OCI-LY7 (cell line): ENCODE data around the gene LIN52. TPM values are rescaled to one million over a fixed set of nuclear protein-coding genes. Genes with fewer than 3 reads are reported as not detected.
A peak's percentile ranks its signal among the peaks of the same experiment; 100 is the strongest.

Experiments used
- BruUV-seq: library from RNA; stranded (reverse); fragments of 400-500 nt; replicated peaks from 2 replicates; lab custom pipeline; 2021; lab: Mats Ljungman, UMichigan
- CTCF ChIA-PET: fragments of 300-600 bp; sonication (Branson Sonifier 250); formaldehyde crosslinking; loops from one replicate; lab custom pipeline; 2022; ENCODE audit warnings: antibody characterized with exemption; ENCODE audit not compliant: unreplicated experiment; lab: Charles Lee
- POLR2A ChIA-PET: fragments of 300-600 bp; sonication (Branson Sonifier 250); formaldehyde crosslinking; loops from one replicate; lab custom pipeline; 2022; ENCODE audit warnings: antibody characterized with exemption; lab: Charles Lee
- DNase-seq: peaks from one replicate; pipeline ENCODE4 v3.0.0-alpha.2; 2015; ENCODE audit warnings: low spot score
- H2AFZ ChIP-seq: fragments of 200-600 bp; sonication (generic), shearing (Covaris generic); 2 replicates; pipeline ENCODE4 v1.6.1; 2014; ENCODE audit warnings: mild to moderate bottlenecking, antibody characterized with exemption, low read length, moderate library complexity
- H3K27ac ChIP-seq: fragments of 200-600 bp; sonication (generic); 2 replicates; pipeline ENCODE4 v1.5.1; 2014; ENCODE audit warnings: mixed run types, low read depth, mild to moderate bottlenecking, moderate library complexity, low read length, inconsistent platforms; ENCODE audit not compliant: poor library complexity, severe bottlenecking
- H3K36me3 ChIP-seq: fragments of 200-600 bp; sonication (generic); 2 replicates; pipeline ENCODE4 v1.6.1; 2014; ENCODE audit warnings: mild to moderate bottlenecking, antibody characterized with exemption, low read length, moderate library complexity, mixed read lengths; ENCODE audit not compliant: insufficient read depth
- H3K4me1 ChIP-seq: fragments of 200-600 bp; sonication (generic); 2 replicates; pipeline ENCODE4 v1.5.1; 2014; ENCODE audit warnings: mild to moderate bottlenecking, low read length; ENCODE audit not compliant: insufficient read depth, poor library complexity, severe bottlenecking
- H3K4me2 ChIP-seq: fragments of 200-600 bp; sonication (generic); 2 replicates; pipeline ENCODE4 v1.6.1; 2014; ENCODE audit warnings: mild to moderate bottlenecking, low read length
- H3K4me3 ChIP-seq: fragments of 200-600 bp; sonication (generic); 2 replicates; pipeline ENCODE4 v1.5.1; 2014; ENCODE audit warnings: mild to moderate bottlenecking, low read depth, low read length; ENCODE audit not compliant: poor library complexity, severe bottlenecking
- H3K79me2 ChIP-seq: fragments of 200-600 bp; sonication (generic); 2 replicates; pipeline ENCODE4 v1.6.1; 2016; ENCODE audit warnings: low read depth, mild to moderate bottlenecking, low read length, moderate library complexity, mixed read lengths; ENCODE audit not compliant: insufficient read depth
- H3K9me2 ChIP-seq: fragments of 200-600 bp; sonication (generic); 2 replicates; pipeline ENCODE4 v1.6.1; 2016; ENCODE audit warnings: mild to moderate bottlenecking, low read length, mixed read lengths; ENCODE audit not compliant: insufficient read depth
- H3K9me3 ChIP-seq: fragments of 200-600 bp; sonication (generic); 2 replicates; pipeline ENCODE4 v1.6.1; 2014; ENCODE audit warnings: mild to moderate bottlenecking, mixed run types, low read length, mixed read lengths
- H4K20me1 ChIP-seq: fragments of 200-600 bp; sonication (generic); 2 replicates; pipeline ENCODE4 v1.6.1; 2014; ENCODE audit warnings: mild to moderate bottlenecking, antibody characterized with exemption, low read length, moderate library complexity, mixed read lengths; ENCODE audit not compliant: insufficient read depth
- EZH2phosphoT487 ChIP-seq: fragments of 200-600 bp; sonication (generic); IDR thresholded peaks from 2 replicates; pipeline ENCODE4 v1.6.1; 2018; ENCODE audit warnings: low read depth, borderline replicate concordance, mild to moderate bottlenecking, mixed run types, antibody characterized with exemption, low read length, moderate library complexity, mixed read lengths
- intact Hi-C: fragments of 100-400 bp; cut with micrococcal nuclease; formaldehyde crosslinking; loops from one replicate; pipeline ENCODE4 v1.10.0; 2022; ENCODE audit not compliant: unreplicated experiment
- total RNA-seq, 2 experiments: library from RNA; depleted of rRNA in 1 of 2; stranded (reverse); fragments of >200 nt in 1 of 2; shearing (Covaris generic) in 1 of 2; gene quantifications; 2 replicates each; pipeline ENCODE4 v1.2.3, GENCODE V29; 2014 to 2022
- TF ChIP-seq, protein P1 (sequence below): fragments of 200-600 bp; sonication (generic); conservative IDR thresholded peaks from 2 replicates; pipeline ENCODE4 v1.5.1; 2014; ENCODE audit warnings: mild to moderate bottlenecking, antibody characterized with exemption, low read length, moderate library complexity, mixed read lengths

Gene LIN52
- total RNA-seq, 2 experiments from 2014 or later, result 9.8 to 18.0 TPM

DNA sequence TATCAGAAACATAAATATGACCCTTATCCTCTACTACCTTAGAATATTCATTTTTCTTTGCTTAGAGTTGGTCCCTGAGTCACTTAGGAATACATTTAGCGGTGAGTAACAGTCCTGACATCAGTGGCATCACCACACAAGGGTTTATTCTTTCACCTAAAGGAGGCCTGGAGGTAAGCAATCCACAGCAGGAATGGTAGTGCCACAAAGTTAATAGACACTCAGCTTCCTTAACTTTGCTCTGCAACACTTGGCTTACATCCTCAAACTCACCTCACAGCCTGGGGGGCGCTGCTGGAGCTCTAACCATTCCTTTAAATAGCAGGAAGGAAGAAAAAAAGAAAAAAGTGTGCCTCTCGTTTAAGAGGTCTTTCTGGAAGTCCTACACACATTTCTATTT, 36.5 kb upstream of the LIN52 start:
- no peaks in the 10 kb centered on the region for H3K9me2 ChIP-seq
- no TSS peak for BruUV-seq
- no peak overlapping the region for H3K4me2 ChIP-seq
- H3K9me3 ChIP-seq, result no peaks in the 10 kb centered on the region
- no peaks in the 10 kb centered on the region for H4K20me1 ChIP-seq
- intact Hi-C loops, result no loop called here
- no peak overlapping the region for H3K27ac ChIP-seq
- H3K4me1 ChIP-seq, result peaks cover 11% of the 10 kb centered on the region
- no peak overlapping the region for H2AFZ ChIP-seq
- no peaks in the 10 kb centered on the region for H3K36me3 ChIP-seq
- no peak overlapping the region for H3K4me3 ChIP-seq
- POLR2A ChIA-PET, result interaction anchor here (1.7 kb wide), 1 partner anchor 18 kb away, joined by 5 read pairs; no protein-coding TSS in a partner anchor
- TF ChIP-seq EZH2phosphoT487, result no peak
- TF ChIP-seq, protein P1, sequence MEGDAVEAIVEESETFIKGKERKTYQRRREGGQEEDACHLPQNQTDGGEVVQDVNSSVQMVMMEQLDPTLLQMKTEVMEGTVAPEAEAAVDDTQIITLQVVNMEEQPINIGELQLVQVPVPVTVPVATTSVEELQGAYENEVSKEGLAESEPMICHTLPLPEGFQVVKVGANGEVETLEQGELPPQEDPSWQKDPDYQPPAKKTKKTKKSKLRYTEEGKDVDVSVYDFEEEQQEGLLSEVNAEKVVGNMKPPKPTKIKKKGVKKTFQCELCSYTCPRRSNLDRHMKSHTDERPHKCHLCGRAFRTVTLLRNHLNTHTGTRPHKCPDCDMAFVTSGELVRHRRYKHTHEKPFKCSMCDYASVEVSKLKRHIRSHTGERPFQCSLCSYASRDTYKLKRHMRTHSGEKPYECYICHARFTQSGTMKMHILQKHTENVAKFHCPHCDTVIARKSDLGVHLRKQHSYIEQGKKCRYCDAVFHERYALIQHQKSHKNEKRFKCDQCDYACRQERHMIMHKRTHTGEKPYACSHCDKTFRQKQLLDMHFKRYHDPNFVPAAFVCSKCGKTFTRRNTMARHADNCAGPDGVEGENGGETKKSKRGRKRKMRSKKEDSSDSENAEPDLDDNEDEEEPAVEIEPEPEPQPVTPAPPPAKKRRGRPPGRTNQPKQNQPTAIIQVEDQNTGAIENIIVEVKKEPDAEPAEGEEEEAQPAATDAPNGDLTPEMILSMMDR, result peak; percentile 67
- DNase-seq, result peak; percentile 21
- no peaks in the 10 kb centered on the region for H3K79me2 ChIP-seq
- CTCF ChIA-PET, result interaction anchor here (0.6 kb wide), 1 partner anchor 579 kb away, joined by 3 read pairs; no protein-coding TSS in a partner anchor

DNA sequence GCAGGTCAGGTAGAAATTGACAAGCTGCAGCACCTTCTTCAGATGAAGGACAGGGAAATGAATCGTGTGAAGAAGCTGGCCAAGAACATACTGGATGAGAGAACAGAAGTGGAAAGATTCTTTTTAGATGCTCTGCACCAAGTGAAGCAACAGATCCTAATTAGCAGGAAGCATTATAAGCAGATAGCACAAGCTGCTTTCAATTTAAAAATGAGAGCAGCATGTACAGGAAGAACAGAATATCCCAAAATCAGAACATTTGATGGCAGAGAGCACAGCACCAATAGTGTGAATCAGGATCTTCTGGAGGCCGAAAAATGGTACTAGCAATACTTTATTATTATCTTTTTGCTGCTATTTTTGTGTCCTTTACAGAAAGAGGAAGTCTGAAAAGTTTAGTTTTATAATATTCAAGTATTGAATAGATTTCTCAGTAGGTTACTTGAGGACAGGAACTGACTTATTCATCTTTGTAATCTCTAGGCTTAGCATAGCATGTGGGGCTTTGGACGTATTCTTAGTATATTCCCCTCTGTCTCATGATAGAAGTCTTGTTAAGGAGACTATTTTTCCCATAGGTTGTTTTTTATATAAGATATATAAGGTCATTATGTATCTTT, 34.8 kb upstream of the LIN52 start:
- H3K27ac ChIP-seq, result no peak overlapping the region
- CTCF ChIA-PET, result interaction anchor here (0.6 kb wide), 1 partner anchor 307 kb away, joined by 3 read pairs; no protein-coding TSS in a partner anchor
- H3K9me2 ChIP-seq, result no peaks in the 10 kb centered on the region
- peak overlapping the region; percentile 33; the same call in 1 of the 2 replicates for H2AFZ ChIP-seq
- no TSS peak for BruUV-seq
- H4K20me1 ChIP-seq, result no peaks in the 10 kb centered on the region
- no peaks in the 10 kb centered on the region for H3K79me2 ChIP-seq
- DNase-seq, result peak; percentile 15
- intact Hi-C loops, result no loop called here
- H3K4me2 ChIP-seq, result peak overlapping the region; percentile 17
- no peaks in the 10 kb centered on the region for H3K9me3 ChIP-seq
- TF ChIP-seq, protein P1, result no peak
- no peak for TF ChIP-seq EZH2phosphoT487
- H3K4me3 ChIP-seq, result no peak overlapping the region
- POLR2A ChIA-PET, result interaction anchor here (0.6 to 1.7 kb wide), 2 partner anchors 15 to 17 kb away, joined by 5 read pairs; no protein-coding TSS in a partner anchor
- H3K4me1 ChIP-seq, result peaks cover 11% of the 10 kb centered on the region
- no peaks in the 10 kb centered on the region for H3K36me3 ChIP-seq

GRCh38 chr14:74062809-74063150, 22.0 kb upstream of the LIN52 start:
- H4K20me1 ChIP-seq, result no peaks in the 10 kb centered on the region
- TF ChIP-seq, protein P1, result no peak
- TF ChIP-seq EZH2phosphoT487, result no peak
- no peaks in the 10 kb centered on the region for H3K9me2 ChIP-seq
- no peaks in the 10 kb centered on the region for H3K9me3 ChIP-seq
- no TSS peak for BruUV-seq
- H3K4me3 ChIP-seq, result no peak overlapping the region
- ChIA-PET POLR2A (no interaction called here), CTCF (no interaction called here)
- H3K4me1 ChIP-seq, result no peaks in the 10 kb centered on the region
- H3K27ac ChIP-seq, result no peak overlapping the region
- H3K4me2 ChIP-seq, result no peak overlapping the region
- H3K79me2 ChIP-seq, result no peaks in the 10 kb centered on the region
- H3K36me3 ChIP-seq, result no peaks in the 10 kb centered on the region
- no peak overlapping the region for H2AFZ ChIP-seq
- no peak for DNase-seq
- intact Hi-C loops, result no loop called here
